ENCODE data around the gene ACBD6. TPM values are rescaled to one million over a fixed set of nuclear protein-coding genes. Genes with fewer than 3 reads are reported as not detected.

The ACBD6 gene
- total and polyA plus RNA-seq, 2 experiments from 2014 or later, result 75.7 to 88.8 TPM

- no peak for ATAC-seq
- H3K36me3 Mint-ChIP-seq (ENCODE audit: low read depth), result no peaks in the 10 kb centered on the region
Observed at GRCh38 chr1:180532854-180533253, 30.5 kb upstream of the ACBD6 start.

More at GRCh38 chr1:180532854-180533253, 30.5 kb upstream of the ACBD6 start:
- Histone ChIP-seq H3K79me2 (replicated peaks; ENCODE audit: insufficient read depth) (no peaks in the 10 kb centered on the region), H3K4me1 (ENCODE audit: insufficient read depth) (0 out of 2 replicates have a peak, but pooled peaks cover 5% of the 10 kb centered on the region), H4K20me1 (replicated peaks; ENCODE audit: insufficient read depth) (no peaks in the 10 kb centered on the region), H3F3A (replicated peaks; ENCODE audit: low read depth) (no peaks in the 10 kb centered on the region), H3K4me2 (no peak overlapping the region), H3K27ac (ENCODE audit: low read depth) (no peak overlapping the region), H2AFZ (peak overlapping the region; percentile 35), H3K4me3 (no peak overlapping the region), H3K9me2 (ENCODE audit: insufficient read depth) (no peaks in the 10 kb centered on the region), H3K27me3 (ENCODE audit: insufficient read depth) (no peaks in the 10 kb centered on the region), H3K36me3 (ENCODE audit: insufficient read depth) (no peaks in the 10 kb centered on the region)
- no peak for DNase-seq (ENCODE audit: low spot score)
- H3K27me3 Mint-ChIP-seq (ENCODE audit: insufficient read depth, low read depth, poor library complexity), result peaks cover 3% of the 10 kb centered on the region
- H3K27ac Mint-ChIP-seq, result no peak overlapping the region
- H3K4me1 Mint-ChIP-seq, result peaks cover 8% of the 10 kb centered on the region; the same call in 2 of the 3 replicates
- H3K9me3 Mint-ChIP-seq, result no peaks in the 10 kb centered on the region
- H3K4me3 Mint-ChIP-seq, result no peak overlapping the region
- no peak for TF ChIP-seq ZNF114 (CRISPR knock-in tag; IDR thresholded peaks at IDR 0.05)
- no peak for TF ChIP-seq ZNF331 (CRISPR knock-in tag; IDR thresholded peaks at IDR 0.05; ENCODE audit: low read depth)
- no peak for TF ChIP-seq NANOG (IDR thresholded peaks at IDR 0.05; ENCODE audit: borderline replicate concordance)
- TF ChIP-seq EZH2 (IDR thresholded peaks at IDR 0.05; ENCODE audit: low read depth, unreplicated experiment), result no peak
- TF ChIP-seq, protein P1, sequence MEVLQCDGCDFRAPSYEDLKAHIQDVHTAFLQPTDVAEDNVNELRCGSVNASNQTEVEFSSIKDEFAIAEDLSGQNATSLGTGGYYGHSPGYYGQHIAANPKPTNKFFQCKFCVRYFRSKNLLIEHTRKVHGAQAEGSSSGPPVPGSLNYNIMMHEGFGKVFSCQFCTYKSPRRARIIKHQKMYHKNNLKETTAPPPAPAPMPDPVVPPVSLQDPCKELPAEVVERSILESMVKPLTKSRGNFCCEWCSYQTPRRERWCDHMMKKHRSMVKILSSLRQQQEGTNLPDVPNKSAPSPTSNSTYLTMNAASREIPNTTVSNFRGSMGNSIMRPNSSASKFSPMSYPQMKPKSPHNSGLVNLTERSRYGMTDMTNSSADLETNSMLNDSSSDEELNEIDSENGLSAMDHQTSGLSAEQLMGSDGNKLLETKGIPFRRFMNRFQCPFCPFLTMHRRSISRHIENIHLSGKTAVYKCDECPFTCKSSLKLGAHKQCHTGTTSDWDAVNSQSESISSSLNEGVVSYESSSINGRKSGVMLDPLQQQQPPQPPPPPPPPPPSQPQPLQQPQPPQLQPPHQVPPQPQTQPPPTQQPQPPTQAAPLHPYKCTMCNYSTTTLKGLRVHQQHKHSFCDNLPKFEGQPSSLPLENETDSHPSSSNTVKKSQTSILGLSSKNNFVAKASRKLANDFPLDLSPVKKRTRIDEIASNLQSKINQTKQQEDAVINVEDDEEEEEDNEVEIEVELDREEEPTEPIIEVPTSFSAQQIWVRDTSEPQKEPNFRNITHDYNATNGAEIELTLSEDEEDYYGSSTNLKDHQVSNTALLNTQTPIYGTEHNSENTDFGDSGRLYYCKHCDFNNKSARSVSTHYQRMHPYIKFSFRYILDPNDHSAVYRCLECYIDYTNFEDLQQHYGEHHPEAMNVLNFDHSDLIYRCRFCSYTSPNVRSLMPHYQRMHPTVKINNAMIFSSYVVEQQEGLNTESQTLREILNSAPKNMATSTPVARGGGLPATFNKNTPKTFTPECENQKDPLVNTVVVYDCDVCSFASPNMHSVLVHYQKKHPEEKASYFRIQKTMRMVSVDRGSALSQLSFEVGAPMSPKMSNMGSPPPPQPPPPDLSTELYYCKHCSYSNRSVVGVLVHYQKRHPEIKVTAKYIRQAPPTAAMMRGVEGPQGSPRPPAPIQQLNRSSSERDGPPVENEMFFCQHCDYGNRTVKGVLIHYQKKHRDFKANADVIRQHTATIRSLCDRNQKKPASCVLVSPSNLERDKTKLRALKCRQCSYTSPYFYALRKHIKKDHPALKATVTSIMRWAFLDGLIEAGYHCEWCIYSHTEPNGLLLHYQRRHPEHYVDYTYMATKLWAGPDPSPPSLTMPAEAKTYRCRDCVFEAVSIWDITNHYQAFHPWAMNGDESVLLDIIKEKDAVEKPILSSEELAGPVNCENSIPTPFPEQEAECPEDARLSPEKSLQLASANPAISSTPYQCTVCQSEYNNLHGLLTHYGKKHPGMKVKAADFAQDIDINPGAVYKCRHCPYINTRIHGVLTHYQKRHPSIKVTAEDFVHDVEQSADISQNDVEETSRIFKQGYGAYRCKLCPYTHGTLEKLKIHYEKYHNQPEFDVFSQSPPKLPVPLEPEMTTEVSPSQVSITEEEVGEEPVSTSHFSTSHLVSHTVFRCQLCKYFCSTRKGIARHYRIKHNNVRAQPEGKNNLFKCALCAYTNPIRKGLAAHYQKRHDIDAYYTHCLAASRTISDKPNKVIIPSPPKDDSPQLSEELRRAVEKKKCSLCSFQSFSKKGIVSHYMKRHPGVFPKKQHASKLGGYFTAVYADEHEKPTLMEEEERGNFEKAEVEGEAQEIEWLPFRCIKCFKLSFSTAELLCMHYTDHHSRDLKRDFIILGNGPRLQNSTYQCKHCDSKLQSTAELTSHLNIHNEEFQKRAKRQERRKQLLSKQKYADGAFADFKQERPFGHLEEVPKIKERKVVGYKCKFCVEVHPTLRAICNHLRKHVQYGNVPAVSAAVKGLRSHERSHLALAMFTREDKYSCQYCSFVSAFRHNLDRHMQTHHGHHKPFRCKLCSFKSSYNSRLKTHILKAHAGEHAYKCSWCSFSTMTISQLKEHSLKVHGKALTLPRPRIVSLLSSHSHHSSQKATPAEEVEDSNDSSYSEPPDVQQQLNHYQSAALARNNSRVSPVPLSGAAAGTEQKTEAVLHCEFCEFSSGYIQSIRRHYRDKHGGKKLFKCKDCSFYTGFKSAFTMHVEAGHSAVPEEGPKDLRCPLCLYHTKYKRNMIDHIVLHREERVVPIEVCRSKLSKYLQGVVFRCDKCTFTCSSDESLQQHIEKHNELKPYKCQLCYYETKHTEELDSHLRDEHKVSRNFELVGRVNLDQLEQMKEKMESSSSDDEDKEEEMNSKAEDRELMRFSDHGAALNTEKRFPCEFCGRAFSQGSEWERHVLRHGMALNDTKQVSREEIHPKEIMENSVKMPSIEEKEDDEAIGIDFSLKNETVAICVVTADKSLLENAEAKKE (CRISPR knock-in tag; IDR thresholded peaks at IDR 0.05), result no peak
- TF ChIP-seq JUNB (IDR thresholded peaks at IDR 0.05; ENCODE audit: unreplicated experiment), result no peak
- no peak for TF ChIP-seq CREB1 (CRISPR knock-in tag; IDR thresholded peaks at IDR 0.05; ENCODE audit: low read depth)
- TF ChIP-seq, protein P2, sequence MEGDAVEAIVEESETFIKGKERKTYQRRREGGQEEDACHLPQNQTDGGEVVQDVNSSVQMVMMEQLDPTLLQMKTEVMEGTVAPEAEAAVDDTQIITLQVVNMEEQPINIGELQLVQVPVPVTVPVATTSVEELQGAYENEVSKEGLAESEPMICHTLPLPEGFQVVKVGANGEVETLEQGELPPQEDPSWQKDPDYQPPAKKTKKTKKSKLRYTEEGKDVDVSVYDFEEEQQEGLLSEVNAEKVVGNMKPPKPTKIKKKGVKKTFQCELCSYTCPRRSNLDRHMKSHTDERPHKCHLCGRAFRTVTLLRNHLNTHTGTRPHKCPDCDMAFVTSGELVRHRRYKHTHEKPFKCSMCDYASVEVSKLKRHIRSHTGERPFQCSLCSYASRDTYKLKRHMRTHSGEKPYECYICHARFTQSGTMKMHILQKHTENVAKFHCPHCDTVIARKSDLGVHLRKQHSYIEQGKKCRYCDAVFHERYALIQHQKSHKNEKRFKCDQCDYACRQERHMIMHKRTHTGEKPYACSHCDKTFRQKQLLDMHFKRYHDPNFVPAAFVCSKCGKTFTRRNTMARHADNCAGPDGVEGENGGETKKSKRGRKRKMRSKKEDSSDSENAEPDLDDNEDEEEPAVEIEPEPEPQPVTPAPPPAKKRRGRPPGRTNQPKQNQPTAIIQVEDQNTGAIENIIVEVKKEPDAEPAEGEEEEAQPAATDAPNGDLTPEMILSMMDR (conservative IDR thresholded peaks at IDR 0.05; ENCODE audit: low read depth in 2 of 2), result no peak
- TF ChIP-seq POLR2AphosphoS5 (IDR thresholded peaks at IDR 0.05; ENCODE audit: low read depth), result no peak
- TF ChIP-seq EZH2phosphoT487 (IDR thresholded peaks at IDR 0.05; ENCODE audit: unreplicated experiment), result no peak
- no peak for TF ChIP-seq STAT1 (IDR thresholded peaks at IDR 0.05; ENCODE audit: unreplicated experiment)
- TF ChIP-seq ETS1 (IDR thresholded peaks at IDR 0.05), result no peak
- TF ChIP-seq REST (IDR thresholded peaks at IDR 0.05; ENCODE audit: unreplicated experiment), result no peak
